ENCODE data around the gene ZBTB18. TPM values are rescaled to one million over a fixed set of nuclear protein-coding genes. Genes with fewer than 3 reads are reported as not detected.

ZBTB18 gene
- total and polyA plus RNA-seq, 5 donors: 18.4 to 32.0 (median 26.8) TPM

DNA sequence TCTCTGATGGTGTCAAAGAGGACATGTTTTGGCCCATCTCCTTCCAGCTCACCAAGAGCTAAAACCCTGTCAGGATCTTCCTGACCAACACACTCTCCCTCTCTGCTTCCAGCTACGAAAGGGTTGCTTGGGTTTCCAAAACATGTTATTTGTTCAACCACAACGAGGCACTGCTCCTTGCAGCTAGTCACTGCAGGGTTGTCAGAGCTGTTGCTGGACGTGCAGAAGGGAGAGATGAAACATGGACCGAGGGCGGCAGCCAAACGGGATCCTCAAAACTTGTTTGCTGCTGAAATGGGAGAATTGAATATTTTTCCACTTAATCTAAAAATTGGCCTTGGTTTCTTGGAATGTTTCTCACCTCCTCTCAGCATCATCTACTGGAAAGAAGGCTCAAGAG, 12.4 kb downstream of the ZBTB18 start:
- H3K4me1 ChIP-seq (ENCODE audit: control insufficient read depth, insufficient read depth, low read length): no peaks in the 10 kb centered on the region
- no peak overlapping the region for H3K27ac ChIP-seq (ENCODE audit: low read length)
- intact Hi-C loops (cut with DNase I): no loop called here
- no peaks in the 10 kb centered on the region for H3K9me3 ChIP-seq (ENCODE audit: control insufficient read depth, low read length)
- H3K27me3 ChIP-seq (ENCODE audit: control insufficient read depth, insufficient read depth): no peaks in the 10 kb centered on the region
- DNase-seq: no peak
- no peak for ATAC-seq
- H3K4me3 ChIP-seq (ENCODE audit: low read length): no peak overlapping the region
- 55% methylated on average over 6 of the region's 6 CpGs for WGBS

DNA sequence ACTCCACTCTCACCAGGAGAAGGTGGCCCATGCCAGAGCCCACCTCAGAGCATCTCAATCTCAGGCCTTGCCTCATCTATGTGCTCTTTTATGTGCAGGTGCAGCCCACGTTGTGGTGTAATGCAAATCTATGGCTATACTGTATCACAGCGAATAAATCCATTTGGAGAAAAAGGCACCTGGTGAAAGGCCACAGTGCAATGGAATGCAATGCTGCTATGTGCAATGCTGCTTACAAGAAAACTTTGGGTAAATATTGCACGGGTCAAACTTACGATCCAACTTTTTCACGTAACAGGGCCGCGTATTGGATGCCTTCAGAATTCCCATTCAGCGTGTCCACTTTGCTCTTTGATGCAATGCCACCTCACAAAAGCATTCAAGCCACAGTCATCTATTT, 13.5 kb downstream of the ZBTB18 start:
- 94% methylated on average over 8 of the region's 8 CpGs for WGBS
- intact Hi-C loops (cut with DNase I): no loop called here
- no peak overlapping the region for H3K4me3 ChIP-seq (ENCODE audit: low read length)

DNA sequence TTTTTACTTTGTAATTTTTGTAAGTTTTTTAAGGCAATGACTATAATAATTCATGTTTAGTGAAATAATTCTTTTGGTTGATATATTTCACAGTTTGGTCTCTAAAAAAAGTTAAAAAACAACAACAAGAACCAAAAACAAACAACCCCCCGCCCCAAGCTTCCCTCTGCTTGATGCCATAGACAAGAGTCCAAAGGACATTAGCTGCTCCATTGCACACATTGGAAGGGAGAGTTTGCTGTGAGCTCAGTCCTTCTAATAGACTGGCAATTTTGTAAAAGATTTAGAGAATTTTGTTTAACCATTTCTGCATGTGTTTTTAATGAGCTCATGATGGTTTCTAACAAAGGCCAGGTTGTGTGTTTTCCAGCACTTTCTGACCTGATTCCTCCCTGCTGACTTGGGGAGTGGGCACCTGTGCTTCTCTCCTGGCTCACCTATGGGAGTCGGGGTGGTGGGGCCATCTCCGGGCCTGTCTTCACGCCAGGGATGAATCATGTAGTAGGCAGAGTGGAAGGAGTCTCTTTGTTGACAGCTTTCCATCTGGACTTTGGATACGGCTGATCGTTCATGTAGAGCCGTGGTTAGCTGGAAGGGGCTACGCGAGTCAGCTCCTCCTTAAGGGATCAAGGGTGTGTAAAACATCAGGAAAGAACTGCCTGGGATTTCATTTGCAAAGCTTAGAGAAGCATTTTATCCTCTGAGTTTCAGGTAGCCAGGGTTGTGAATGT, 14.1 kb downstream of the ZBTB18 start:
- Histone ChIP-seq H3K4me3 (ENCODE audit: low read length) (no peak overlapping the region), H3K27me3 (ENCODE audit: control insufficient read depth, insufficient read depth) (no peaks in the 10 kb centered on the region), H3K27ac (ENCODE audit: low read length) (no peak overlapping the region), H3K9me3 (ENCODE audit: control insufficient read depth, low read length) (no peaks in the 10 kb centered on the region), H3K4me1 (ENCODE audit: control insufficient read depth, insufficient read depth, low read length) (no peaks in the 10 kb centered on the region)
- 72% methylated on average over 9 of the region's 9 CpGs for WGBS
- no peak for ATAC-seq
- DNase-seq: no peak
- intact Hi-C loops (cut with DNase I): no loop called here

More for the DNA sequence above, 13.5 kb downstream of the ZBTB18 start:
- Histone ChIP-seq H3K27ac (ENCODE audit: low read length) (no peak overlapping the region), H3K9me3 (ENCODE audit: control insufficient read depth, low read length) (no peaks in the 10 kb centered on the region), H3K4me1 (ENCODE audit: control insufficient read depth, insufficient read depth, low read length) (no peaks in the 10 kb centered on the region), H3K27me3 (ENCODE audit: control insufficient read depth, insufficient read depth) (no peaks in the 10 kb centered on the region)
- ATAC-seq (no peak), DNase-seq (no peak)

DNA sequence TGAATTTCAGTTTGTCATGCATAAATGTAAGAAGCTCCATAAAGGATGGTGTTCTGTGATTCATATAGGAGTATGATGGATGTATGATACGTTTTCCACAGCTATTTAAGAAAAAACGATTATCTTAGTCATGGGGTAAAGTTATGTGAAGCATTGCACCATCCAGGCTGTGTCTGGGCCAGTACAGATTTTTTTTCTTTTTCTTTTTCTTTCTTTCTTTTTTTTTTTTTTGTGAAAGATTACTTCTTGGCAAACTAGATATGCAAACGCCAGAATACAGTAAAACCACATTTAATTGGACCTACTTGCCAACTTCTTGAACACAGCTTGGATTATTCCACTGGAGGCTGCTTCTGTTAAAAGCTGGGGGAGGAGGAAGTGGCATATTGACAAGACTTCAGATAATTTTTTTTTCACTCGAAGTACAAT, 14.9 kb downstream of the ZBTB18 start:
- peak in 1 of 2 donors; percentile 72 for ATAC-seq

DNA sequence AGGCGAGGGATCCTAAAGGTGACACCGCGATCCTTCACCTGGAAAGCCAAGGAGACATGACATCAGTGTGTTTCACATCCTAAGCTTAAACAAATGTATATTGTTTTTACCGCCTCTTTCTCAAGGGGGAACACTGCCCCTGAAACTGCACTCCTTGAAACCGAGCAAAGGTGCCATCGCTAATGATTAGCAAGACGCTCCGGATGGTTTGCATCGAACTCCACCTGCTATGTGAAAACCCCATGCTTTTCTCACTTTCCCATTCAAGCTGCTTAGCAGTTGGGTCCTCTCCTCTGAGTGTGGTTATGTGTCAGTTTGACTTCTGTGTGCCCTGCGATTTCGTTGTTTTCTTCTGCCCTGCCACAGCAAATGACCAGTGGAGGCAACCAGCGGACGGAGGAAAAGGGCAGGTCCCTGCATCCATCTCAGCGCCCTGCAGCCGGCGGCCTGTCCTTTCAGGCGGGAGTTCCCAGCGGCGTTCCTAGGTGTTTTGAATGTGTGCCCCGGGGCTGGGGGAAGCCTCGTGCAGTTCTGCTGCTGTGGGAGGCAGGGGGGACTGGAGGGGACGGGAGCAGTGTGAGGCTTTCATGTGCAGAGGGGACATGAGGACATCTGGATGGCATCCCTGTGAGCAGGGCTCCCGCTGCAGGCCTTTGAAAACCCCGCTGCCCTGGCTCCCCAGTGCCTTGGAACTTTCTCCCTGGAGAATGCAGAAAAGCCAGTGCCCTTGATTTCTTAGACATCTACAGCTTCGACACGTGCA, 16.1 kb downstream of the ZBTB18 start:
- WGBS: 62% methylated on average over 26 of the region's 26 CpGs
- H3K27me3 ChIP-seq (ENCODE audit: control insufficient read depth, insufficient read depth): no peaks in the 10 kb centered on the region
- ATAC-seq: no peak
- H3K4me1 ChIP-seq (ENCODE audit: control insufficient read depth, insufficient read depth, low read length): no peaks in the 10 kb centered on the region
- intact Hi-C loops (cut with DNase I): no loop called here
- DNase-seq: peak in 1 of 3 donors; percentile 33
- H3K27ac ChIP-seq (ENCODE audit: low read length): no peak overlapping the region
- H3K9me3 ChIP-seq (ENCODE audit: control insufficient read depth, low read length): no peaks in the 10 kb centered on the region
- H3K4me3 ChIP-seq (ENCODE audit: low read length): no peak overlapping the region

More for the DNA sequence above, 14.9 kb downstream of the ZBTB18 start:
- Histone ChIP-seq H3K4me3 (ENCODE audit: low read length) (no peak overlapping the region), H3K27me3 (ENCODE audit: control insufficient read depth, insufficient read depth) (no peaks in the 10 kb centered on the region), H3K4me1 (ENCODE audit: control insufficient read depth, insufficient read depth, low read length) (no peaks in the 10 kb centered on the region), H3K9me3 (ENCODE audit: control insufficient read depth, low read length) (no peaks in the 10 kb centered on the region), H3K27ac (ENCODE audit: low read length) (no peak overlapping the region)
- WGBS: 29% methylated on average over 4 of the region's 4 CpGs
- DNase-seq: no peak
- intact Hi-C loops (cut with DNase I): no loop called here

DNA sequence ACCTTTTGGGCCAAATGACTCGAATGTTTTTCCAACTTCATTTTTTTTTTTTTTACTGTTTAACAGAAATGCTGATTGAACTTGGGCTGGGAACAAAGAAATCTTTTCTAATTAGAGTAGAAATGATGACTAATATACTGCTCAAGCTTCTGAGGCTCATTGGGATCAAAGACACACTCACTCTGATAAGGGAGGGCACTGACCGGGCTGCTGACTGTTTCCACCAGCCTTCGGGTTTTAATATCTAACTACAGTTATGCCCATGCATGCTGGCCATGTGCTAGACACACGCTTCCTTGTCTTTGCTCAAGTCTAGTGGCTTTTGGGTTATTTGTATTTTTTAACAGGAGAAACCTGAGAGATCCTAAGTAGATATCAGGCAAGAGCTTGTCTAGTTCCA, 16.8 kb downstream of the ZBTB18 start:
- Histone ChIP-seq H3K4me1 (ENCODE audit: control insufficient read depth, insufficient read depth, low read length) (no peaks in the 10 kb centered on the region), H3K27me3 (ENCODE audit: control insufficient read depth, insufficient read depth) (no peaks in the 10 kb centered on the region), H3K4me3 (ENCODE audit: low read length) (no peak overlapping the region), H3K9me3 (ENCODE audit: control insufficient read depth, low read length) (no peaks in the 10 kb centered on the region), H3K27ac (ENCODE audit: low read length) (no peak overlapping the region)
- ATAC-seq: no peak
- DNase-seq: no peak
- WGBS: 67% methylated on average over 4 of the region's 4 CpGs
- intact Hi-C loops (cut with DNase I): no loop called here

DNA sequence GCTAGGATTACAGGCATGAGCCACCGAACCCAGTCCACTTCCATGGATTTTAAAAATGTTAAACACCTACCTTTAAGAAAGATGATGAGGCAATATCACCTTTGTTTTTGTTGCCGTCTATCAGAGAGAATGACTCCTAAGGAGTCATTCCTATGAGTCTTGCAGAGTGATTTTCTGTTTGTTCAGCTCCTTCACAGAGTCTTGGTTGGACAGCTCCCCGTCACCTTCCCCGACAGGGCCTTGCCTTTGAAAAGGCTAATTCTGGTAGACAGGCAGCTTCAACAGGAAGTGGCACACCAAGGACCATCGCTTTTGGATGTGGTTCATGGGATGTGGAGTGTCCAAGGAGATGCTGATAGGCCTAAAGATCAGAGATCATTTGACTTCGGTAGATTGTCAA, 17.5 kb downstream of the ZBTB18 start:
- Histone ChIP-seq H3K4me1 (ENCODE audit: control insufficient read depth, insufficient read depth, low read length) (no peaks in the 10 kb centered on the region), H3K27me3 (ENCODE audit: control insufficient read depth, insufficient read depth) (no peaks in the 10 kb centered on the region), H3K4me3 (ENCODE audit: low read length) (no peak overlapping the region), H3K27ac (ENCODE audit: low read length) (no peak overlapping the region), H3K9me3 (ENCODE audit: control insufficient read depth, low read length) (no peaks in the 10 kb centered on the region)
- DNase-seq (no peak), ATAC-seq (no peak)
- WGBS: 85% methylated on average over 6 of the region's 6 CpGs
- intact Hi-C loops (cut with DNase I): no loop called here

DNA sequence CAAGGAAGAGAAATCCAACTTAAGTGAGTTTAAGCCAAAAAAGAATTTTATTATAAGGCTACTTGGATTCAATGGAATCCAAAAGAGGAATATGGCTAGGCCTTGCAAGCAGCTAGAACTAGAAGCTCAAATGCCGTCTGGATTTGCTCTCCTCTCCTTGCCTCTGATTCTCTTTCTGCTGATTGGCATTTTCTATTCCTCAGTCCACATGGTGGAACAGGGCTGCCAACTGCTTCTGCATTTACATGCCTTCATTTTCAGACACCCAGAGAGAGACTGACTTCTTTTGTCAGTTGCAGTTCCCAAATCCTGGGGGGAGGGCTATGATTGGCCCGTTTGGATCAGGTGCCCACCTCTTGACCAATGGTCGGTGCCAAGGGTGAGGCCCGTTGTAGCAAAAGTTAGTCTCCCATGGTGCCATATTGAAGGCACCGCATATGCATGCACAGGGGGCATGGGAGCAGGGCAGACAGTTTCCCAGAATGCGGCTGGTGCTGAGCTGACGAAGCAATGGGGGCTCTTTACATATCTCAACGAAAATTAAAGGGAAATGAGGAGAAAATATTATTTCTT, 18.3 kb downstream of the ZBTB18 start:
- Histone ChIP-seq H3K4me1 (ENCODE audit: control insufficient read depth, insufficient read depth, low read length) (no peaks in the 10 kb centered on the region), H3K4me3 (ENCODE audit: low read length) (no peak overlapping the region), H3K9me3 (ENCODE audit: control insufficient read depth, low read length) (no peaks in the 10 kb centered on the region), H3K27ac (ENCODE audit: low read length) (no peak overlapping the region), H3K27me3 (ENCODE audit: control insufficient read depth, insufficient read depth) (no peaks in the 10 kb centered on the region)
- DNase-seq: no peak
- WGBS: 87% methylated on average over 8 of the region's 8 CpGs
- intact Hi-C loops (cut with DNase I): no loop called here
- ATAC-seq: no peak

DNA sequence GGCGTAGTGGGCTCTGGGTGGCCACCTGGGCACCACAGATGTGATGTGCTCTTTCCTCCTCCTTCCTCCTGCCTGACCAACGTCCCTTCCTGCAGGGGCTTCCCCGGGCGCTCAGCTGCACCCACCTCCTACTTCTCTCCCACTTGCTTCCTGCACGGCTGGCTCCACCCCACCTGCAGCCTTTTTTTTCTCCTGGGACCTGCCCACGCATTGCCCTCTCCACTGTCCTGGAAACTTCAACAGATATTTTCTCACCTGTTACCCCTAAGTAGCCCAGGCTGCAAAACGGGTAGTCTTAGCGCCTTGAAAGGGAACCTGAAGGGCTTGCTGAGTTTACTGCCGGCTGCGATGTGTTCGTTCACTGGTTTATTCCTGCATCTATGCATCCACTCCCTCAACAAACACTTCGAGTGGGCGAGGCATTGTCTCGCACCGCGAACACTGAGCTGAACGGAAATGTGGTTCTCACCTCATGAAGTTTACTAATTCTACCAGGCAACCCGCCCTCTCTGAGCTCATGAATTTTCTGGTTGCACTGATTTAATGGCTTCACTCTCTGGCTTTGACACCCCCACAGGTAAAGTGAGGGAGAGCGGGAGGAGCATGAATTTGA, 23.6 kb downstream of the ZBTB18 start:
- Histone ChIP-seq H3K4me3 (ENCODE audit: low read length) (no peak overlapping the region), H3K9me3 (ENCODE audit: control insufficient read depth, low read length) (no peaks in the 10 kb centered on the region), H3K4me1 (ENCODE audit: control insufficient read depth, insufficient read depth, low read length) (peaks cover 2% of the 10 kb centered on the region), H3K27ac (ENCODE audit: low read length) (no peak overlapping the region), H3K27me3 (ENCODE audit: control insufficient read depth, insufficient read depth) (no peaks in the 10 kb centered on the region)
- ATAC-seq (no peak), DNase-seq (no peak)
- intact Hi-C loops (cut with DNase I): no loop called here
- 69% methylated on average over 19 of the region's 19 CpGs for WGBS

DNA sequence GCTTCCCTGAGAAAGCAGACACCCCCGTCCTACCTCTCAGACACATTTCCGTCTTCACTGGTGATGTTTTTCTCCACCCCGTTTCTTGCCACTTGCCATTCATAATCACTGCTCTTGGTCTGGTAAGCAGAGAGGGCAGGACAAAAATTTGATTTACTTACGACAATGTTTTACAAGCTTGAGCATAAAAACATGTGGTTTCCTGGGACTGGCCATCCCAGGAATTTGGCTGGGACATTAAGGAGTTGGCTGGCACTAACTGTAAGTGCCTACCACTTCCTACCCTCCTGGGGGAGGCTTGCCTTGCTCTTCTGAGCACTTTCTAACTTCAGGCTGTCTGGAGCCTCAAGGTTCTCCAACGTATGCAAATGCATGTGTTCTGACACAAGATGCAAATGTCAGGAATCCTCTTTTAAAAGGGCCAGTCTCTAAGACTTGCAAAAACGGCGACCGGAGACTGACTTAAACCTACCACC, 24.2 kb downstream of the ZBTB18 start:
- 31% methylated on average over 8 of the region's 8 CpGs for WGBS
- no peak for DNase-seq
- intact Hi-C loops (cut with DNase I): no loop called here
- H3K4me1 ChIP-seq (ENCODE audit: control insufficient read depth, insufficient read depth, low read length): peaks cover 2% of the 10 kb centered on the region
- ATAC-seq: no peak
- no peak overlapping the region for H3K4me3 ChIP-seq (ENCODE audit: low read length)
- no peak overlapping the region for H3K27ac ChIP-seq (ENCODE audit: low read length)
- no peaks in the 10 kb centered on the region for H3K27me3 ChIP-seq (ENCODE audit: control insufficient read depth, insufficient read depth)
- H3K9me3 ChIP-seq (ENCODE audit: control insufficient read depth, low read length): no peaks in the 10 kb centered on the region

DNA sequence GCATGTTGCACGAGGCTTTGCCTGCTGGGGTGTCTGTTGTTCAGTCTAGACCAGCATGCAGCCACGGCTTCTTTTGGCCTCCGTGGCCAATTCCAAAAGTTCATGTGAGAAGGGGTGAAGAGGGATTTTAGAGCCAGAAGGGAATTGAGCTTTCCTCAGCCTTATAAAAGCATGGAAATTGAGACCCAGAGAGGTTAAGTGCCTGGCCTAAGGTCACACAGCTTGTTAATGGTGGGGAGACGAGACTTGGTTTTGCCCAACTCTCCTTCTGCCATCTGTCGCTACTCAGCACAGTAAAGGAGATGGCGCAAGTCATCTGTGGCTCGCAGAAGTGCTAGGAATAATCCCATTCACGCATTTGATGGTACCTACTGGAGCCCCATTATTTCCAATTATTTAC, 25.7 kb downstream of the ZBTB18 start:
- Histone ChIP-seq H3K9me3 (ENCODE audit: control insufficient read depth, low read length) (no peaks in the 10 kb centered on the region), H3K27ac (ENCODE audit: low read length) (no peak overlapping the region), H3K4me3 (ENCODE audit: low read length) (no peak overlapping the region), H3K4me1 (ENCODE audit: control insufficient read depth, insufficient read depth, low read length) (peaks cover 2% of the 10 kb centered on the region), H3K27me3 (ENCODE audit: control insufficient read depth, insufficient read depth) (no peaks in the 10 kb centered on the region)
- no peak for DNase-seq
- intact Hi-C loops (cut with DNase I): no loop called here
- 94% methylated on average over 8 of the region's 8 CpGs for WGBS
- no peak for ATAC-seq
